Spleen (tissue), 11 donors: ENCODE measurements around the gene INO80D. TPM values are rescaled to one million over a fixed set of nuclear protein-coding genes. Genes with fewer than 3 reads are reported as not detected.
"Not testable (repeated sequence)": the region's sequence is repeated elsewhere in the genome, so short reads cannot be mapped to it uniquely, and the experiment has no call there.

Source experiments
- DNase-seq: peaks from one replicate; pipeline ENCODE4 v3.0.0-alpha.2; 2020
- H3K27ac ChIP-seq, 8 donors: fragments of 200-600 bp; sonication (generic) in 7 of 8; 1 replicate in 4 of 8; 2 replicates in 4 of 8; pipeline versions ENCODE4 v1.5.0 to v1.8.0; 2016 to 2021; ENCODE audit warnings: inconsistent platforms in 4 of 8, mild to moderate bottlenecking in 4 of 8, moderate library complexity in 1 of 8
- H3K27me3 ChIP-seq, 7 donors: fragments of 200-600 bp; sonication (generic) in 6 of 7; replicated peaks in 1 of 7; 1 replicate in 4 of 7; 2 replicates in 3 of 7; pipeline versions ENCODE4 v1.5.0 to v1.8.0; 2016 to 2021; ENCODE audit warnings: inconsistent platforms in 3 of 7, mild to moderate bottlenecking in 1 of 7
- H3K36me3 ChIP-seq, 6 donors: fragments of 200-600 bp; sonication (generic) in 5 of 6; 1 replicate in 4 of 6; 2 replicates in 2 of 6; pipeline versions ENCODE4 v1.5.0 to v1.8.0; 2016 to 2021; ENCODE audit warnings: inconsistent platforms in 2 of 6
- H3K4me1 ChIP-seq, 6 donors: fragments of 200-600 bp; sonication (generic) in 5 of 6; 1 replicate in 3 of 6; 2 replicates in 3 of 6; pipeline versions ENCODE4 v1.5.0 to v1.8.0; 2016 to 2021; ENCODE audit warnings: inconsistent platforms in 3 of 6
- H3K4me3 ChIP-seq, 8 donors: fragments of 200-600 bp; sonication (generic) in 7 of 8; 1 replicate in 4 of 8; 2 replicates in 4 of 8; pipeline versions ENCODE4 v1.5.0 to v1.8.0; 2016 to 2021; ENCODE audit warnings: inconsistent platforms in 4 of 8, mild to moderate bottlenecking in 4 of 8, moderate library complexity in 2 of 8
- H3K9me3 ChIP-seq, 8 donors: fragments of 200-600 bp; sonication (generic) in 7 of 8; 1 replicate in 4 of 8; 2 replicates in 4 of 8; pipeline versions ENCODE4 v1.5.0 to v1.8.0; 2016 to 2021; ENCODE audit warnings: inconsistent platforms in 4 of 8
- CTCF ChIP-seq, 11 experiments: fragments of 200-600 bp in 7 of 11; fragments of 450-650 bp in 4 of 11; sonication (generic) in 4 of 11; IDR thresholded peaks in 8 of 11; conservative IDR thresholded peaks in 3 of 11; 1 replicate in 7 of 11; 2 replicates in 4 of 11; pipeline versions ENCODE4 v1.4.0 to v1.8.0; 2016 to 2021; ENCODE audit warnings: antibody characterized with exemption in 11 of 11, inconsistent platforms in 4 of 11, mild to moderate bottlenecking in 1 of 11
- POLR2A ChIP-seq, 3 donors: fragments of 450-650 bp; IDR thresholded peaks; one replicate each; pipeline ENCODE4 v1.5.1; 2017; ENCODE audit warnings: antibody characterized with exemption in 3 of 3, mild to moderate bottlenecking in 1 of 3
- POLR2AphosphoS5 ChIP-seq, 3 donors: sonication (generic); formaldehyde crosslinking; IDR thresholded peaks; one replicate each; pipeline ENCODE4 v1.5.1; 2017; ENCODE audit warnings: antibody characterized with exemption in 3 of 3
- WGBS, 5 donors: extraction: QIAGEN DNeasy Blood & Tissue Kit in 3 of 5; methylation state at CpG; one replicate each; pipeline versions ENCODE4 v1.1.5 to v1.1.7; 2013 to 2018; 5-methylcytosine and 5-hydroxymethylcytosine counted together
- intact Hi-C: fragments of 100-400 bp; cut with DNase I; formaldehyde crosslinking; loops from one replicate; pipeline ENCODE4 v1.15.0; 2023; ENCODE audit warnings: low total_unique reads
- polyA plus RNA-seq, 3 donors: library from polyadenylated mRNA; stranded (reverse); fragments of 200-250 nt; gene quantifications; one replicate each; pipeline ENCODE4 v1.2.1, GENCODE V29; 2013
- total RNA-seq, 7 donors: library from RNA; depleted of rRNA in 3 of 7; stranded (reverse); fragments of >200 nt in 3 of 7; fragmentation: NEBNext Ultra II Directional in 4 of 7; extraction: Animal tissue kit (Norgen Biotek cat#: 25700) in 4 of 7; gene quantifications; one replicate each; pipeline versions ENCODE4 v1.1.0 to v1.2.1, GENCODE V29; 2016 to 2021
- donor health status: healthy with polysubstance abuse.
- donor health status: DM: no; HTN: no; CAD: no; lungs with moderate emphysema.
- donor health status: DM: no; HTN: no; CAD: no.
- donor health status: Bipolar disorder and iron deficiency.
- donor health status: healthy.
- donor health status: DM: no; HTN: no; CAD: no.
- donor health status: DM: yes; HTN: yes; CAD: no.

Gene INO80D
- total and polyA plus RNA-seq, 10 donors = 1.6 to 39.8 (median 29.1) TPM

DNA sequence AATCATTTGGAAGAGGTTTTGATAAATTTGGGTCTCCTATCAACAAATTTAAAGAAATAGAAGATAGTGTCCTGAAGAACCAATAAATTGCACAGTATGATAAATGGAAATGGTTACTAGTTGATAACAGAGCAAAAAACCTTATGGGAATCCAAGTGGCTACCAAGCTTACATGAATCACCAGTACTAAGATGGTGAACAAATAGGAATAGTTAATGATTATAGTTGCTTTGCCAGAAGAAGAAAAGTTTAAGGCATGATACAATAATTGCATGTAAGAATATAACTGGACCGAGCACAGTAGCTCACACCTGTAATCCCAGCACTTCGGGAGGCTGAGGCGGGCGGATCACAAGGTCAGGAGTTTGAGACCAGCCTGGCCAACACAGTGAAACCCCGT lies 19.6 kb upstream of the INO80D start:
- H3K4me3 ChIP-seq = no peak overlapping the region
- H3K4me1 ChIP-seq = no peaks in the 10 kb centered on the region
- TF ChIP-seq POLR2AphosphoS5 (IDR thresholded peaks at IDR 0.05) (no peak), CTCF (IDR thresholded peaks at IDR 0.05 in 8 of 11, conservative IDR thresholded peaks at IDR 0.05 in 3 of 11) (no peak)
- H3K9me3 ChIP-seq = no peaks in the 10 kb centered on the region
- DNase-seq = no peak
- H3K36me3 ChIP-seq = no peaks in the 10 kb centered on the region
- intact Hi-C loops = no loop called here
- no peak overlapping the region for H3K27ac ChIP-seq
- H3K27me3 ChIP-seq = no peaks in the 10 kb centered on the region
- WGBS, 5 donors = 94 to 99% (median 97%) methylated on average over 5 of the region's 5 CpGs

DNA sequence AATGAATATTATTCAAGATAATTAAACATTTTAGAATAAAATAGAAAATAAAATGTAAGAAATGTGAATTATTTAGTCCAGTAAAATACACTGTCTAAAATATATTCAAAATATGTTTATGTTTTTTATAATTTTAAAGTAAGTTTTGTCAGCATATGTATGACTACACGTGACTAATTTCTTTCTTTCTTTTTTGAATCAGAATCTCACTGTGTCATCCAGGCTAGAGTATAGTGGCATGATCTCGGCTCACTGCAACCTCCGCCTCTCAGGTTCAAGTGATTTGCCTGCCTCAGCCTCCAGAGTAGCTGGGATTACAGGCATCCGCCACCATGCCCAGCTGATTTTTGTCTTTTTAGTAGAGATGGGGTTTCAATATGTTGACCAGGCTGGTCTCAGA lies 19.1 kb upstream of the INO80D start:
- no peak for DNase-seq
- WGBS, 5 donors = 89 to 94% (median 91%) methylated on average over 4 of the region's 4 CpGs
- Histone ChIP-seq H3K27me3 (no peaks in the 10 kb centered on the region), H3K27ac (no peak overlapping the region), H3K4me3 (no peak overlapping the region), H3K4me1 (no peaks in the 10 kb centered on the region), H3K9me3 (no peaks in the 10 kb centered on the region), H3K36me3 (no peaks in the 10 kb centered on the region)
- intact Hi-C loops = no loop called here
- TF ChIP-seq POLR2AphosphoS5 (IDR thresholded peaks at IDR 0.05) (no peak), POLR2A (IDR thresholded peaks at IDR 0.05) (no peak), CTCF (IDR thresholded peaks at IDR 0.05 in 8 of 11, conservative IDR thresholded peaks at IDR 0.05 in 3 of 11) (no peak)

DNA sequence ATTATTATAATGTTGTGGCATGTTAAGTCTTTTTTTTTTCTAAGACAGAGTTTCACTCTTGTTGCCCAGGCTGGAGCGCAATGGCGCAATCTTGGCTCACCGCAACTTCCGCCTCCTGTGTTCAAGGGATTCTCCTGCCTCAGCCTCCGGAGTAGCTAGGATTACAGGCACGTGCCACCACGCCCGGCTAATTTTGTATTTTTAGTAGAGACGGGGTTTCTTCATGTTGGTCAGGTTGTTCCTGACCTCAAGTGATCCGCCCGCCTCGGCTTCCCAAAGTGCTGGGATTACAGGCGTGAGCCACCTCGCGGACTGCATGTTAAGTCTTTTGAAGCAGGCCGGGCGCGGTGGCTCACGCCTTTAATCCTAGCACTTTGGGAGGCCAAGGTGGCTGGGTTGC lies 12.9 kb upstream of the INO80D start:
- H3K27me3 ChIP-seq, H3K4me1 ChIP-seq, H3K9me3 ChIP-seq, H3K36me3 ChIP-seq, H3K4me3 ChIP-seq, intact Hi-C loops: not testable (repeated sequence)
- 62 to 91% (median 79%) methylated on average over 19 of the region's 19 CpGs for WGBS, 5 donors
- peak; percentile 86 for DNase-seq
- peak overlapping the region in 1 of 8 donors; percentile 56 for H3K27ac ChIP-seq

GRCh38 chr2:206098471-206098870 lies 12.5 kb upstream of the INO80D start:
- DNase-seq = no peak
- peak overlapping the region in 1 of 8 donors; percentile 56 for H3K27ac ChIP-seq
- no peaks in the 10 kb centered on the region for H3K36me3 ChIP-seq
- H3K4me1 ChIP-seq = peaks cover 0 to 8% (median 0%) of the 10 kb centered on the region in 6 donors
- no peaks in the 10 kb centered on the region for H3K9me3 ChIP-seq
- TF ChIP-seq CTCF (IDR thresholded peaks at IDR 0.05 in 8 of 11, conservative IDR thresholded peaks at IDR 0.05 in 3 of 11) (no peak), POLR2AphosphoS5 (IDR thresholded peaks at IDR 0.05) (no peak), POLR2A (IDR thresholded peaks at IDR 0.05) (no peak)
- WGBS, 5 donors = 73 to 95% (median 82%) methylated on average over 9 of the region's 9 CpGs
- H3K4me3 ChIP-seq = no peak overlapping the region
- H3K27me3 ChIP-seq = no peaks in the 10 kb centered on the region
- intact Hi-C loops = no loop called here

DNA sequence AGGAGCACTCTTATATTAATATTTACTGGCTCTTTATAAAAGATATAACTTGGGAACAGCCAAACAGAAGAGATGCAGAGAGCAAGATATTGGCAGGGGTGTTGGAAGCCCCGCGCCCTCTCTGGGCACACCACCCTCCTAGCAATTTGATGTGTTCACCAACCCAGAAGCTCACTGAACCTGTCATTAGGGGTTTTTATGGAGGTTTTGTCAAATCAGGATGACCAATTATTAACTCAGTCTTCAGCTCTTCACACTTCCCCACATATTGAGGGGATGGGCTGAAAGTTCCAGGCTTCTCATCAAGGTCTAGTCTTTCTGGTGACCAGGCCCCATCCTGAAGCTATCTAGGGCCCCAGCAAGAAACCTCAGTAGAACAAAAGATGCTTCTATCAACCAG lies 10.9 kb upstream of the INO80D start:
- intact Hi-C loops = no loop called here
- H3K9me3 ChIP-seq = no peaks in the 10 kb centered on the region
- TF ChIP-seq POLR2A (IDR thresholded peaks at IDR 0.05) = no peak
- no peak for TF ChIP-seq CTCF (IDR thresholded peaks at IDR 0.05 in 8 of 11, conservative IDR thresholded peaks at IDR 0.05 in 3 of 11)
- TF ChIP-seq POLR2AphosphoS5 (IDR thresholded peaks at IDR 0.05) = no peak
- peaks cover 0 to 9% (median 0%) of the 10 kb centered on the region in 6 donors for H3K4me1 ChIP-seq
- WGBS, 5 donors = 90 to 100% (median 98%) methylated on average over 2 of the region's 2 CpGs
- no peak overlapping the region for H3K4me3 ChIP-seq
- no peaks in the 10 kb centered on the region for H3K27me3 ChIP-seq
- DNase-seq = no peak
- H3K36me3 ChIP-seq = no peaks in the 10 kb centered on the region
- no peak overlapping the region for H3K27ac ChIP-seq
